IPS-11a (cell line): ENCODE measurements around the gene SLC26A8.
"Not testable (repeated sequence)": the region's sequence is repeated elsewhere in the genome, so short reads cannot be mapped to it uniquely, and the experiment has no call there.

Source experiments
- H3K4me3 ChIP-seq: one replicate; pipeline ENCODE4 v1.5.1; 2013; ENCODE audit warnings: low read depth, low read length, control low read depth

Gene SLC26A8

DNA sequence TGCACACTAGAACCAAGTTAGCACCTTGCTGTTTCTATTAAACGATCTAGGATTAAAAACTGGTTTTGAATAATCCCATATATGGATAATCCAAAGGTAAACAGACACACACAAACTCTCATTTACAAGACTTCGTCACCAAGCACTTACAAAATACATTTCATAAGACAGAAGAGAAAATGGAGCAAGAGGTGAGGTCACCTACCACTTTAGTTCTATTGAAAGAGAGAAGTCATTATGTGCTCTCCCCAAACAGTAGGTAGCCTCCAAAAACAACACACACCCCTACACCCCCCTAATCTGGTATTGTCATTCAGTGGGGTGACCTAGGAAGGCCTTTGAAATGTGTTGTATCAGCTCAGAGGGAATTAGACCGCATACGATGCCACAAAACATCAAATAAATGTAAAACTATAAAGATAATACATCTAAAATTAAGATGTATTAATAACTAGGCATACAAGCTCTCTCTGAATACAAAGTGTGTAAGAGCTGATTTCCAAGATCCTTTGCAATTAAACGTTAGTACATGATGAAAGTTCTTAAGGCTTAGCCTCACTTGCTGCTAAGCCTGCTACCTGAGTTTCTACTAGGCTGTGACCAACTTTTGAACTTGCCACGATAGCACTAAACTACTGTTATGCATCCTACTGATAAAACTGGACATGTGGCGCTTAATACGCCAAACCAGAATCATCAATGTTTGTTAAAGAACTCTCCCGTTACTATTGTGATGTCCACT is 105.2 kb downstream of the SLC26A8 start:
- peak overlapping the region; percentile 90 for H3K4me3 ChIP-seq

GRCh38 chr6:35916893-35917292 is 107.5 kb downstream of the SLC26A8 start:
- not testable (repeated sequence) for H3K4me3 ChIP-seq

DNA sequence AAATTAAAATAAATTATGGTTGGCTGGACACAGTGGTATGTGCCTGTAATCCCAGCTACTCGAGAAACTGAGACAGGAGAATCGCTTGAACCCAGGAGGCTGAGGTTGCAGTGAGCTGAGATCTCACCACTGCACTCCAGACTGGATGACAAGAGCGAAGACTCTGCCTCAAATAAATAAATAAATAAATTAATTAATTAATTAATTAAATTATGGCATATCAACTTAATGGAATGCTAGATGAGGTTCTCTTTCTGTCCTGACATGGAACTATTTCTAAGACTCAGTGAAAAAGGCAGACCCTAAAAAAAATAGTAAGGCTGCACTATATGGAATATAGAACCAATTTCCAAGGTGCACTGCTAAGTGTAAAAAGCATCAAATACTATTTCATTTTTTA is 108.4 kb downstream of the SLC26A8 start:
- no peak overlapping the region for H3K4me3 ChIP-seq

DNA sequence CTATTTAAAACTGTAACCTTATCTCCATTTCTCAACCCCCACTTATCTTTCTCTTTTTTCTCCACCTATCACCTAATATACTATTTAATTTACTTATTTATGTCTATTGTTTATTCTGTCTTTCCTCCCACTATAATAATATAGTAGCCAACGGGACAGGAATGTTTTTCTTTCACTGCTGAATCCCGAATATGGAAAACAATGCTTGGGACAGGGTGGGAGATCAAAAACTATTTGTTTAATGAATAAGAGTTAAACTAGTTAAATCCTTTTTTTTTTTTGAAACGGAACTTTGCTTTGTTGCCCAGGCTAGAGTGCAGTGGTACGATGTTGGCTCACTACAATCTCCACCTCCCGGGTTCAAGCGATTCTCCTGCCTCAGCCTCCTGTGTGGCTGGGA is 109.9 kb downstream of the SLC26A8 start:
- H3K4me3 ChIP-seq: no peak overlapping the region

DNA sequence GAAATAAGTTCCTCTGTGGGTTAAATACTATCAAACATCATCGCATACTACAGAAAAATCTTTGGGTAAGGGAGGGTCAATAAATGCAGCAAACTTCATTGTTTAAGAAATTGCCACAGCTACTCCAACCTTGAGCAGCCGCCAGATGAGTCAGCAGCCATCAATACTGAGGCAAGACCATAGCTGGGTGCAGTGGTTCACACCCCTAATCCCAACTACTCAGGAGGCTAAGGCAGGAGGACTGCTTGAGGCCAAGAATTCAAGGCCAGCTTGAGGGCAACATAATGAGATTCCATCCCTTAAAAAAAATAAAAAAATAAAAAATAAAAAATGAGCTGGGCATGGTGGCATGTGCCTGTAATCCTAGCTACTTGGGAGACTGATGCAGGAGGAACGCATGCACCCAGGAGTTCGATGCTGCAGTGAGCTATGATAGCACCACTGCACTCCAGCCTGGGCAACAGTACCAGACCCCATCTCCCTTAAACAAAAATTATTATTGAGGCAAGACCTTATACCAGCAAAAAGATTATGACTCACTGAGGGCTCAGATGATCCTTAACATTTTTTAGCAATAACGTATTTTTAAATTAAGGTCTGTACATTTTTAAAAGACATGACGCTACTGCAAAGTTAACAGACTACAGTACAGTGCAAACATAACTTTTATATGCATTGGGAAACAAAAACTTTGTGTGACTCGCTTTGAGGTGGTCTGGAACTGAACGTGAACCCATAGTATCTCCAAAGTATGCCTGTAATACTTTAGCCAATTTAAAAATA is 112.4 kb downstream of the SLC26A8 start:
- no peak overlapping the region for H3K4me3 ChIP-seq

DNA sequence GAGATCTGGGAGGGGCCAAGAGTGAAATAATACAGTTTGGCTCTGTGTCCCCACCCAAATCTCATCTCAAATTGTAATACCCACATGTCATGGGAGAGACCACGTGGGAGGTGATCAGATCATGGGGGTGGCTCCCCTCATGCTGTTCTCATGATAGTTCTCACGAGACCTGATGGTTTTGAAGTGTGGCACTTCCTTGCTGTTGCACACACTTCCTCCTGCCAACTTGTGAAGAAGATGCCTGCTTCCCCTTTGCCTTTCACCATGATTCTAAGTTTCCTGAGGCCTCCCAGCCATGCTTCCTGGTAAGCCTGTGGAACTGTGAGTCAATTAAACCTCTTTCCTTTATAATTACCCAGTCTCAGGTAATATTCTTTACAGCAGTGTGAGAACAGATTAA is 114.9 kb downstream of the SLC26A8 start:
- not testable (repeated sequence) for H3K4me3 ChIP-seq

- not testable (repeated sequence) for H3K4me3 ChIP-seq
These were observed 115.6 kb downstream of the SLC26A8 start for GRCh38 chr6:35908753-35909401.

- H3K4me3 ChIP-seq: no peak overlapping the region
These were observed 116.7 kb downstream of the SLC26A8 start for GRCh38 chr6:35907750-35908149.

- H3K4me3 ChIP-seq: no peak overlapping the region
These were observed 118.0 kb downstream of the SLC26A8 start for GRCh38 chr6:35906499-35906846.

DNA sequence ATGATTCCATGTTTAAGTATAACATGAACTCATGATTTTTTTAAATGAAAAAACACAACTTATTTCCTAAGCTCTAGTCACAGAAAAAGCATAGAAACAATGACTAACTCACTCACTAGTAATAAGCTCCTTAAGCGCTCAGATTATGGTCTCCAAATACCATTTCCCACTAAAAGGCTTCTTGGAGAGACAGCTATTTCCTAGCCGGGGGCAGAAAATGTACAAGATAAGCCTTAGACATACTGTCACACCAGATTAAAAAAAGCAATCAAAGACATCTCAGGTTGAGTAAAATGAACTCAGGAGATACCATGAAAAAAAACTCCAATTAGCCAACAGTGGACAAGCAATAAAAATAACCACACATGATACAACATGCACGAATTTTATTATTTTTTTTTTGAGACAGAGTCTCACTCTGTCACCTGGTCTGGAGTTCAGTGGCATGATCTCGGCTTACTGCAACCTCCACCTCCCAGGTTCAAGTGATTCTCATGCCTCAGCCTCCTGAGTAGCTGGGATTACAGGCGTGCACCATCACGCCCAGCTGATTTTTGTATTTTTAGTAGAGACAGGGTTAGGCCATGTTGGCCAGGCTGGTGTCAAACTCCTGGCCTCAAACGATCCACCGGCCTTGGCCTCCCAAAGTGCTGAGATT is 118.5 kb downstream of the SLC26A8 start:
- no peak overlapping the region for H3K4me3 ChIP-seq

DNA sequence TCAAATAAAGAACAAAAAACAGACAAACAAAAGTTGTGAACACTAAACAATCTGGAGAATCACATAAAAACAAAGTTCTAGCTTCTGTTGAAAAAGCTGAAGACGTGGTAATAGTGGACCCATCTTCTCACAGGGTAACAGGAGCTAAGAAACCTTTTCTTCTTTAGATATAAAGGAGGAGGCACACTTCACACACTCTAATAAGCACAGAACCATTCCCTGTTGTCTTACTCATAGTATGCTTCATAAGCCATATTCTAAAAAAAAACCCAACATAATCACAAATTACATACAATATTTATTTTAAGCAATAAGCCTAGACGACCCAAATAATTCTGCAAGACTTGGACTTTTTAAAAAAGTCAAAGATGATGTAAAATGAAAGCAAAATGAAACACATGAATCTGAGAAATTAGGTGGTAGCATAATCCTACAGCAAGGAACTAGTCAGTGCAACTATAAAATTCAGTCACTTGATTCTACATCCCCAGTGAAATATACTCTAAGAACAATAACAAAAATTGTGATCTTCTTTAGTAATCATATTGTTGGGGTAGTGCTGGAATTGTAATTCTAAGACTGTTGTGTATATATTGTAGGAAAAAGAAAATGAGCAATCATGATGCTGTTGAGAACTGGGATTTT is 119.2 kb downstream of the SLC26A8 start:
- H3K4me3 ChIP-seq: no peak overlapping the region

- no peak overlapping the region for H3K4me3 ChIP-seq
These were observed 120.8 kb downstream of the SLC26A8 start for GRCh38 chr6:35903679-35904078.

DNA sequence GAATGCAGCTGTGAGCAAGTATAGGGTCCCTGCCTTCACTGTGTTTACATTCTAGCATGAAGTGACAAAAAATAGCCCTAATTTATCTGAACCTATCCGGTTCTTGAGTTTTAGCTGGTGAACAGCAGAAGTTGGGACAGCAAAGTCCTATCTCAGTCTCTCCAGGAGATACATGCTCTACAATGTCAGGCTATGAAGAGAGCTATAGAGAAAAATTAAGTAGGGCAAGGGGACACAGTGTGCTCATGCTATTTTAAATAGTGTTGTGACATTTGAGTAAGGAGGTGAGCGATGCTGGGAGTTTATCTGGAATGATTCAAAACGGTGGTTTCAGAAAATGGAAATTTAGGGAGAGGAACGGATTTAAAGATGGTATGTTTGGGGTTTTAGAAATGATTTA is 124.0 kb downstream of the SLC26A8 start:
- no peak overlapping the region for H3K4me3 ChIP-seq

DNA sequence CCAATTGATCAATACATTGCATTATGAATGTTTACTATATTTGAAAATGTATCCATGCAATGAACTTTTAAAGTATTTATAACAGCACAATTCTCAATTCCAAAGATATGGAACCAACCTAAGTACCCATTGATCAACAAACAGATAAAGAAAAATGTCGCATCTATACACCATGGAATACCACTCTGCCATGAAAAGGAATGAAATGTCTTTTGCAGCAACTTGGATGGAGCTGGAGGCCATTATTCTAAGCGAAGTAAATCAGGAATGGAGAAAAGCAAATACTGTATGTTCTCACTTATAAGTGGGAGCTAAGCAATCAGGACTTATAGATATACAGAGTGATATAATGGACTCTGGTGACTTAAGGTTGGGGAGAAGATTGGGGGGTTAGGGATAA is 126.4 kb downstream of the SLC26A8 start:
- H3K4me3 ChIP-seq: no peak overlapping the region

DNA sequence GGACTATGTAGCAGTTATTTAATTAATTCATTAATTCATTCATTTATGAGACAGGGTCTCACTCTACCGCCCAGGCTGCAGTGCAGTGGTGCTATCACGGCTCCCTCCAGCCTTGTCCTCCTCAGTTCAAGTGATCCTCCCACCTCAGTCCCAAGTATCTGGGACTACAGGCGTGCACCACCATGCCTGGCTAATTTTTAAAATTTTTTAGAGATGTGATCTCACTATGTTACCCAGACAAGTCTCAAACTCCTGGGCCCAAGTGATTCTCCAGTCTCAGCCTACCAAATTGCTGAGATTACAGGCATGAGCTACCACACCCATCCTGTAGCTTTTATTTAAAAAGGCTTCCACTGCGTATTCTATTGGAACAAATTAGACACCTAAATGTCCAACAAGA is 127.0 kb downstream of the SLC26A8 start:
- H3K4me3 ChIP-seq: no peak overlapping the region

- H3K4me3 ChIP-seq: no peak overlapping the region
These were observed 127.4 kb downstream of the SLC26A8 start for GRCh38 chr6:35897036-35897435.

- no peak overlapping the region for H3K4me3 ChIP-seq
These were observed 128.2 kb downstream of the SLC26A8 start for GRCh38 chr6:35896228-35896627.

DNA sequence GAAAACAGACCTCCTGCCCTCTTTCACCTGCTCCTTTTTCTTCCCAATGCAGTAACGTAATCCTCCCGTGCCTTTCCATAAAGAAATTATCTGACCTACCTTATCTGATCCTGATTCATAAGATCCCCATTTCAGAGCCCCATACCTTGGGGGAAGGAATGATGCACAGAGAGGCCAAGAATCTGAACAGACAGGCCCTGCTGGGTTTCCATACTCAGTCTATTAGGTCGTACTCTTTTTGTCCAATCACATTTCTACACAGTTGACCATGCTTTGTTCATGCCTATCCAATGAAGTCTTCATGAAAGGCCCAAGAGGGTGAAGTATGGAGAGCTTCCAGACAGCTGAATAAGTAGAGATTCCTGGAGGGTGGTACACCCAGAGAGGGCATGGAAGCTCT is 128.9 kb downstream of the SLC26A8 start:
- H3K4me3 ChIP-seq: no peak overlapping the region

GRCh38 chr6:35894776-35895175 is 129.7 kb downstream of the SLC26A8 start:
- no peak overlapping the region for H3K4me3 ChIP-seq
